AG04449 (cell line): ENCODE measurements around the gene NKD2.
"Not testable (repeated sequence)": the region's sequence is repeated elsewhere in the genome, so short reads cannot be mapped to it uniquely, and the experiment has no call there.

Experiments used
- CTCF ChIA-PET: fragments of 350-600 bp; formaldehyde crosslinking; extraction: SDS; loops from one replicate; lab custom pipeline; 2021; ENCODE audit warnings: antibody characterized with exemption; lab: Yijun Ruan, JAX
- POLR2A ChIA-PET: fragments of 400-600, 350-600 bp; formaldehyde crosslinking; extraction: SDS; loops from one replicate; lab custom pipeline; 2020; ENCODE audit warnings: antibody characterized with exemption, inconsistent platforms; lab: Yijun Ruan, JAX
- DNase-seq: peaks from one replicate; pipeline ENCODE4 v3.0.0-alpha.2; 2010; ENCODE audit warnings: low read depth, low spot score
- H3K4me3 ChIP-seq: 2 replicates; pipeline ENCODE4 v1.5.1; 2011; ENCODE audit warnings: low read depth, mild to moderate bottlenecking, control low read depth, low read length
- CTCF ChIP-seq: IDR thresholded peaks from one replicate; pipeline ENCODE4 v1.5.1; 2011; ENCODE audit warnings: mild to moderate bottlenecking, moderate library complexity, low read length, control low read depth, inconsistent platforms; ENCODE audit not compliant: insufficient read depth; ENCODE audit errors: missing control alignments

Gene NKD2

GRCh38 chr5:1019001-1019905 lies 10.7 kb downstream of the NKD2 start:
- H3K4me3 ChIP-seq = no peak overlapping the region
- CTCF ChIA-PET = interaction anchor here (1.2 kb wide), 1 partner anchor 9 kb away, joined by 3 read pairs; no protein-coding TSS in a partner anchor
- POLR2A ChIA-PET = interaction anchor here (0.6 kb wide), 1 partner anchor 12 kb away, joined by 3 read pairs; no protein-coding TSS in a partner anchor
- no peak for TF ChIP-seq CTCF
- DNase-seq = no peak

GRCh38 chr5:1020452-1020961 lies 11.9 kb downstream of the NKD2 start:
- POLR2A ChIA-PET = no interaction called here
- CTCF ChIA-PET = interaction anchor here (1.2 kb wide), 1 partner anchor 11 kb away, joined by 3 read pairs; no protein-coding TSS in a partner anchor
- TF ChIP-seq CTCF = no peak
- DNase-seq = no peak
- H3K4me3 ChIP-seq = no peak overlapping the region

DNA sequence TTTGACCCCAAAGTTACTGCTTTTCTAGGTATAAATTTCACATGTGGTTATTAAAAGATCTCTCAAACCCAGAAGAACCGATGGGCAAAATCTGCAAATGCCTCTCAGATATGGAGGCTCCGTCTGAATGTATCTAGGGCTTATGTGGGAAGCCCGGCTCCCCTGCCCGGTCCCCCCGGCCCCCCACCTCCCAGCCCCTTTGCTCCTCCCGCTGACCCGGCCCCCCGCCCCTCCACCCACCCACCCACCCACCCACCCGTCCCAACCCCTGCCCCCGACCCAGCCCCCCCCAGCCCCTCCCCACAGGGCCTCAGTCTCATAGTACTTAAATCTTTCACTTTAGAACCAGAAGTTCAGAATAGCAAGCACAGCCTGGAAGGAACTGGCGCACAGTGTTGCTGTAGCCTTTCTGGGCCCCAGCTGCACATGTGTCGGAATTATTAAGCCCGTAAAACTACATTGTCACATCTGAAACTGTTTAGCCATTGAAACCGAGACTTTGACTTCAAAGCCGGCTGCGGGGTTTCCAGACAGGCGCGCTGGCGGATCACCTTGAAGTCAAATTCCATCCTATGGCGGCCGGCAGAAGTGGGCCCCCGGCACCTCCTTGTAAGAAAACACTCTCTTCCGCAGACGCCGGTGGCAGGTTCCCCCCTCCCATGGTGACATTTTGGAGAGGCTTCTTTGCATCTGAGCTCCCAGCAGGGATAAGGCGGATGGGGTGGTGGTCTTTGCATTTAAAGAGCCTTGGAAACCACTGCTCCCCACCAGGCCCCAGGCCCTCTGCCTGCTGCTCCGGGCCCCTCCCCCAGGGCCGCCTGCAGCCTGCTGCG lies 12.8 kb downstream of the NKD2 start:
- H3K4me3 ChIP-seq = no peak overlapping the region
- no peak for TF ChIP-seq CTCF
- ChIA-PET POLR2A (no interaction called here), CTCF (no interaction called here)
- DNase-seq = no peak

DNA sequence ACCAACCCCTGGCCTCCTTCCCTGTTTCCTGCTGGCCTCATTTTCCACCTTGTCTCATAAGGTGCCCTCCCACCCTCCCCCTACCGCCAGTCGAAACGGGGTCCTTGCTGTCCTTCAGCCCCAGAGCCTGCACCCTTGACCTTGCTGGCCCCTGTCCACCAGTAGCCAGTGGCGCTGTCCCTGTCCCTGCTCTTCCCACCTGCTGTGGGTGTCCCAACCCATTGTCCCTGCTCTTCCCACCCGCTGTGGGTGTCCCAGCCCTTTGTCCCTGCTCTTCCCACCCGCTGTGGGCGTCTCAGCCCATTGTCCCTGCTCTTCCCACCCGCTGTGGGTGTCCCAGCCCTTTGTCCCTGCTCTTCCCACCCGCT lies 13.4 kb downstream of the NKD2 start:
- CTCF ChIA-PET, POLR2A ChIA-PET, H3K4me3 ChIP-seq, DNase-seq: not testable (repeated sequence)

DNA sequence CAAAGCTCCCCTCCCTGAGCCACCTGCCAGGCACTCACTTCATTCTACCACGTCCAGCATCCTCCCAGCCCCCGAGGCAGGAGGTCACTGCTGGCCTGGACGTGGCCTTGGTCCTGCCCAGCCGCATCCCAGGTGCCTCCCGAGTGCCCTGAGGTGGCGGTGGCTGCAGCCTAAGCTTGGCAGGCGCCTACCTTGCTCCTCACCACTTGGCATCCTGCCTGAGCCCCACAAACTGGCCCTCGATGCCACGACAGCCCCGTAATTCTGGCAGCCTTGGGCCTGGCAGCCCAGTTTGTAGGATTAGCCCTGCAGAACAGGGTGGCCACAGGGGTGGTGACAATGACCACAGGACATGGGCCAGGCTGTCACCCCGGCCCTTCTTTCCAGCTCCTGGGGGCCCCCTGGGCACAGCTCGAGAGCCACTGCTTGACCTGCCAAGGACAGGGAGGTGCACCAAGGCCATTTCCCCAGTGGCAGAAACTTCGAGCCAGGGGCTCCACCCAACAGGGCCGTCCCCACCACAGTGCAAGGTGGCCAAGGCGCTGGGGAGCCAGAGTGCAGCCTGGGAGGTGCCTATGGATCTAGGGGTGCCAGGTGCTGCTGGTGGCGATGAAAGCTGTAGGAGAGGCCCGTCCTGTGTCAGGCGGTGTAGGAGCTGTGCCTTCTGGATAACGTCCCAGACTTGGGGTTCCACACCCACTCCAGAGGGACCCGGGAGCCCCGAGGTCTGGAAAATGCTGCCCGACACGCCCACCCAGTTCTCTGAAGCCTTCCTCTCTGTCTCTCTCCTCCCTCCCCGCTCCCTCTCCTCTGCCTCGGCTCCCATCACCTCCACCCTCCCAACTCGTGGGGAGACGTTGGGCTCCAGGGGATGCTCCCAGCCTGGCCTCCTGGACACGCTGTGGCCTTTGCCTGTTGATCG lies 18.4 kb downstream of the NKD2 start:
- POLR2A ChIA-PET = no interaction called here

More for the DNA sequence above, 18.4 kb downstream of the NKD2 start:
- no peak for DNase-seq
- CTCF ChIA-PET = no interaction called here
- TF ChIP-seq CTCF = no peak
- H3K4me3 ChIP-seq = no peak overlapping the region
